Neuronal stem cell (in vitro differentiated cells): Measurements from ENCODE around the gene SHMT1.
"Not testable (repeated sequence)": the region's sequence is repeated elsewhere in the genome, so short reads cannot be mapped to it uniquely, and the experiment has no call there.

Source experiments
- DNase-seq: peaks from one replicate; pipeline ENCODE4 v3.0.0-alpha.2; 2013; ENCODE audit warnings: low spot score
- H2AFZ ChIP-seq: one replicate; pipeline ENCODE4 v1.6.1; 2013; ENCODE audit warnings: mild to moderate bottlenecking, low read length, inconsistent platforms
- H2AK5ac ChIP-seq: 2 replicates; pipeline ENCODE4 v1.6.1; 2013; ENCODE audit warnings: low read depth, mild to moderate bottlenecking, inconsistent platforms, low read length, moderate library complexity, mixed read lengths
- H2BK120ac ChIP-seq: 2 replicates; pipeline ENCODE4 v1.6.1; 2013; ENCODE audit warnings: low read depth, mild to moderate bottlenecking, inconsistent platforms, low read length, moderate library complexity, mixed read lengths
- H2BK12ac ChIP-seq: one replicate; pipeline ENCODE4 v1.6.1; 2013; ENCODE audit warnings: low read length, inconsistent platforms
- H2BK15ac ChIP-seq: 2 replicates; pipeline ENCODE4 v1.6.1; 2013; ENCODE audit warnings: mild to moderate bottlenecking, low read length, inconsistent platforms, mixed read lengths
- H2BK5ac ChIP-seq: one replicate; pipeline ENCODE4 v1.6.1; 2013; ENCODE audit warnings: inconsistent platforms, mild to moderate bottlenecking, low read length, moderate library complexity
- H3K14ac ChIP-seq: one replicate; pipeline ENCODE4 v1.6.1; 2013; ENCODE audit warnings: low read length, inconsistent platforms
- H3K18ac ChIP-seq: 2 replicates; pipeline ENCODE4 v1.6.1; 2013; ENCODE audit warnings: low read length, inconsistent platforms
- H3K23ac ChIP-seq: 2 replicates; pipeline ENCODE4 v1.6.1; 2013; ENCODE audit warnings: low read depth, mild to moderate bottlenecking, mixed read lengths, low read length, inconsistent platforms; ENCODE audit not compliant: poor library complexity
- H3K27ac ChIP-seq: replicated peaks from 3 replicates; pipeline ENCODE4 v1.5.1; 2013; ENCODE audit warnings: low read length, inconsistent platforms
- H3K27me3 ChIP-seq, 3 experiments: 2 replicates each; pipeline ENCODE4 v1.6.1; 2013; ENCODE audit warnings: low read length in 3 of 3, mild to moderate bottlenecking in 2 of 3, inconsistent platforms in 1 of 3, low read depth in 1 of 3, mixed read lengths in 1 of 3, moderate library complexity in 1 of 3; ENCODE audit not compliant: control insufficient read depth in 3 of 3, insufficient read depth in 3 of 3
- H3K36me3 ChIP-seq, 2 donors: replicated peaks in 1 of 2; 2 replicates each; pipeline ENCODE4 v1.6.1; 2013; ENCODE audit warnings: low read length in 2 of 2; ENCODE audit not compliant: control insufficient read depth in 2 of 2, insufficient read depth in 2 of 2
- H3K4ac ChIP-seq: 2 replicates; pipeline ENCODE4 v1.6.1; 2013; ENCODE audit warnings: inconsistent platforms, mild to moderate bottlenecking, low read length, moderate library complexity
- H3K4me1 ChIP-seq, 2 donors: 1 replicate in 1 of 2; 2 replicates in 1 of 2; pipeline ENCODE4 v1.6.1; 2013; ENCODE audit warnings: low read length in 2 of 2, low read depth in 1 of 2; ENCODE audit not compliant: control insufficient read depth in 2 of 2, insufficient read depth in 1 of 2
- H3K4me2 ChIP-seq: one replicate; pipeline ENCODE4 v1.6.1; 2013; ENCODE audit warnings: mild to moderate bottlenecking, low read length, inconsistent platforms; ENCODE audit not compliant: insufficient read depth, poor library complexity, severe bottlenecking
- H3K4me3 ChIP-seq, 2 donors: 2 replicates each; pipeline ENCODE4 v1.5.1; 2013; ENCODE audit warnings: low read length in 2 of 2, mild to moderate bottlenecking in 2 of 2, inconsistent platforms in 1 of 2, moderate library complexity in 1 of 2
- H3K79me1 ChIP-seq: one replicate; pipeline ENCODE4 v1.6.1; 2013; ENCODE audit warnings: low read depth, mild to moderate bottlenecking, inconsistent platforms, low read length, moderate library complexity
- H3K9ac ChIP-seq: one replicate; pipeline ENCODE4 v1.6.1; 2013; ENCODE audit warnings: mild to moderate bottlenecking, low read depth, low read length, inconsistent platforms; ENCODE audit not compliant: poor library complexity
- H3K9me3 ChIP-seq, 2 donors: replicated peaks in 1 of 2; 2 replicates each; pipeline versions ENCODE3 to v1.6.1; 2013; ENCODE audit warnings: low read length in 2 of 2, mild to moderate bottlenecking in 2 of 2, inconsistent platforms in 1 of 2, low read depth in 1 of 2, mixed read lengths in 1 of 2, moderate library complexity in 1 of 2; ENCODE audit not compliant: control insufficient read depth in 2 of 2, insufficient read depth in 1 of 2
- H4K8ac ChIP-seq: one replicate; pipeline ENCODE4 v1.6.1; 2013; ENCODE audit warnings: low read depth, mild to moderate bottlenecking, inconsistent platforms, low read length, moderate library complexity
- H4K91ac ChIP-seq: one replicate; pipeline ENCODE4 v1.6.1; 2013; ENCODE audit warnings: low read length, low read depth, mild to moderate bottlenecking, inconsistent platforms; ENCODE audit not compliant: poor library complexity
- WGBS, 2 donors: extraction: QIAGEN DNeasy Blood & Tissue Kit; methylation state at CpG; one replicate each; pipeline ENCODE4 v1.1.7; 2013; ENCODE audit warnings: missing lambda C conversion rate in 2 of 2, mixed read lengths in 1 of 2; ENCODE audit not compliant: insufficient read length in 2 of 2, insufficient replicate concordance in 1 of 2; ENCODE audit errors: extremely low coverage in 2 of 2; 5-methylcytosine and 5-hydroxymethylcytosine counted together

SHMT1 gene

DNA sequence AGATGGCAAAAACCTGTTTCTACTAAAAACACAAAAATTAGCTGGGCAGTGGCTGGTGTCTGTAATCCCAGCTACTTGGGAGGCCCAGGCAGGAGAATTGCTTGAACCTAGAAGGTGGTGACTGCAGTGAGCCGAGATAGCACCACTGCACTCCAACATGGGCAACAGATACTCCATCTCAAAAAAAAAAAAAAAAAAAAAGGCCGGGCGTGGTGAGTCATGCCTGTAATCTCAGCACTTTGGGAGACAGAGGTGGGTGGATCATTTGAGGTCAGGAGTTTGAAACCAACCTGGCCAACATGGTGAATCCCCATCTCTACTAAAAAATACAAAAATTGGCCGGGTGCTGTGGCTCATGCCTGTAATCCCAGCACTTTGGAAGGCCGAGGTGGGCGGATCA, 9.8 kb upstream of the SHMT1 start:
- H2AFZ ChIP-seq, H2BK12ac ChIP-seq, H3K36me3 ChIP-seq, DNase-seq, H3K9ac ChIP-seq, H3K14ac ChIP-seq, H2BK5ac ChIP-seq, H3K4me3 ChIP-seq, H3K18ac ChIP-seq, H2AK5ac ChIP-seq, H3K23ac ChIP-seq, H3K4ac ChIP-seq, H2BK120ac ChIP-seq, H3K4me1 ChIP-seq, H3K4me2 ChIP-seq, H4K8ac ChIP-seq, H3K79me1 ChIP-seq, H3K27ac ChIP-seq, H3K27me3 ChIP-seq, H2BK15ac ChIP-seq, H4K91ac ChIP-seq, H3K9me3 ChIP-seq: not testable (repeated sequence)
- no CpG with 5 or more reads among the region's 6 CpGs for WGBS, 2 donors

GRCh38 chr17:18371455-18371854, 8.1 kb upstream of the SHMT1 start:
- Histone ChIP-seq H2AFZ (no peak overlapping the region), H3K4me3 (no peak overlapping the region), H2BK120ac (no peak overlapping the region), H3K4ac (no peak overlapping the region), H3K23ac (no peak overlapping the region), H4K8ac (no peak overlapping the region), H3K9me3 (no peaks in the 10 kb centered on the region), H3K36me3 (no peaks in the 10 kb centered on the region), H2AK5ac (no peak overlapping the region), H2BK12ac (no peak overlapping the region), H2BK5ac (no peak overlapping the region), H3K18ac (no peak overlapping the region), H3K14ac (no peak overlapping the region), H2BK15ac (no peak overlapping the region), H3K4me1 (no peaks in the 10 kb centered on the region), H3K4me2 (no peak overlapping the region), H3K9ac (no peak overlapping the region), H4K91ac (no peak overlapping the region), H3K79me1 (no peaks in the 10 kb centered on the region), H3K27me3 (peaks cover 0 to 4% (median 0%) of the 10 kb centered on the region in 3 experiments), H3K27ac (no peak overlapping the region)
- no CpG with 5 or more reads among the region's 7 CpGs for WGBS, 2 donors
- no peak for DNase-seq

GRCh38 chr17:18370761-18371160, 7.4 kb upstream of the SHMT1 start:
- no peak overlapping the region for H4K8ac ChIP-seq
- H3K23ac ChIP-seq = no peak overlapping the region
- no peak overlapping the region for H3K27ac ChIP-seq
- H3K79me1 ChIP-seq = no peaks in the 10 kb centered on the region
- no peak overlapping the region for H2AK5ac ChIP-seq
- H4K91ac ChIP-seq = no peak overlapping the region
- H2AFZ ChIP-seq = no peak overlapping the region
- H3K18ac ChIP-seq = no peak overlapping the region
- no peaks in the 10 kb centered on the region for H3K36me3 ChIP-seq
- no peak overlapping the region for H2BK120ac ChIP-seq
- DNase-seq = no peak
- no peak overlapping the region for H2BK15ac ChIP-seq
- H3K4me2 ChIP-seq = no peak overlapping the region
- H2BK5ac ChIP-seq = no peak overlapping the region
- WGBS, 2 donors = no CpG with 5 or more reads among the region's 5 CpGs
- H3K9ac ChIP-seq = no peak overlapping the region
- no peak overlapping the region for H3K4ac ChIP-seq
- no peak overlapping the region for H3K14ac ChIP-seq
- H3K9me3 ChIP-seq = no peaks in the 10 kb centered on the region
- no peaks in the 10 kb centered on the region for H3K4me1 ChIP-seq
- H3K4me3 ChIP-seq = no peak overlapping the region
- no peak overlapping the region for H2BK12ac ChIP-seq
- H3K27me3 ChIP-seq = no peaks in the 10 kb centered on the region

DNA sequence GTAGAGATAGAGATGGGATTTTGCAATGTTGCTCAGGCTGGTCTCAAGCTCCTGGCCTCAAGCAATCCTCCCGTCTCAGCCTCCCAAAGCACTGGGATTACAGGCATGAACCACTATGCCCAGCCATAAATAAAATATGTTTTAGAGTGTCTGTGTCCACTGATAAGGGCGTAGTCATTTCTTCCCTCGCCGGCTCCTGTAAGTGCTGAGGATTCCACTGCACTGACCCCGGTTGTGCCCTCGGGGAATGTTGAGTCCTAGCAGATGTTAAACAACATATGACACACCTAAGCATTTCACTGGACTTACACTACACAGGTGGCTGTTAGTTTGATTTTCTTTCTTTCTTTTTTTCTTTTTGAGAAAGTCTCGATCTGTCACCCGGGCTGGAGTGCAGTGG, 5.6 kb upstream of the SHMT1 start:
- H3K4ac ChIP-seq = no peak overlapping the region
- H3K27me3 ChIP-seq = no peaks in the 10 kb centered on the region
- WGBS, 2 donors = no CpG with 5 or more reads among the region's 8 CpGs

More for the DNA sequence above, 5.6 kb upstream of the SHMT1 start:
- Histone ChIP-seq H3K23ac (no peak overlapping the region), H3K27ac (no peak overlapping the region), H2BK5ac (no peak overlapping the region), H2BK12ac (no peak overlapping the region), H2BK15ac (no peak overlapping the region), H3K9ac (no peak overlapping the region), H2AFZ (no peak overlapping the region), H3K79me1 (no peaks in the 10 kb centered on the region), H4K91ac (no peak overlapping the region), H2BK120ac (no peak overlapping the region), H4K8ac (no peak overlapping the region), H2AK5ac (no peak overlapping the region), H3K18ac (no peak overlapping the region), H3K4me2 (no peak overlapping the region), H3K36me3 (no peaks in the 10 kb centered on the region), H3K4me3 (no peak overlapping the region), H3K4me1 (no peaks in the 10 kb centered on the region), H3K14ac (no peak overlapping the region), H3K9me3 (no peaks in the 10 kb centered on the region)
- no peak for DNase-seq
